GM21737 (cell line): Measurements from ENCODE around the gene EIF3A.

Experiments
- ATAC-seq: cut with Tn5 transposase; IDR thresholded peaks from one replicate; pipeline ENCODE4 v1.9.1; 2021; ENCODE audit warnings: mild to moderate bottlenecking, moderate library complexity; ENCODE audit not compliant: unreplicated experiment

EIF3A gene

GRCh38 chr10:119022846-119023552, 57.6 kb downstream of the EIF3A start:
- no peak for ATAC-seq

DNA sequence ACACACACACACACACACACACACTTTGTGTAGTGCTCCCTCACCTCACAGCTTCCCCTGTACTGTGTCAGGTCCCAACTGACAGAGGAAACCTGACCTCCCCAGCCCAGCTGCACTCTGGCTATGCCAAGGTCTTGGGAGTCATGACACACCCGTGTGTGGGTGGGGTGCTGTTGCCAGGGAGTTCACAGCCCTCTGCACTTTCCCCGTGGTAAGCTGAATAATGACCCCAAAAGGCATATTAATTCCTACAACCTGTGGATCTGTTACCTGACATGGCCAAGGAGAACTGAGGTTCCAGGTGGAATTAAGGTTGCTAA, 60.0 kb downstream of the EIF3A start:
- no peak for ATAC-seq

GRCh38 chr10:119007211-119007574, 73.4 kb downstream of the EIF3A start:
- ATAC-seq = no peak

DNA sequence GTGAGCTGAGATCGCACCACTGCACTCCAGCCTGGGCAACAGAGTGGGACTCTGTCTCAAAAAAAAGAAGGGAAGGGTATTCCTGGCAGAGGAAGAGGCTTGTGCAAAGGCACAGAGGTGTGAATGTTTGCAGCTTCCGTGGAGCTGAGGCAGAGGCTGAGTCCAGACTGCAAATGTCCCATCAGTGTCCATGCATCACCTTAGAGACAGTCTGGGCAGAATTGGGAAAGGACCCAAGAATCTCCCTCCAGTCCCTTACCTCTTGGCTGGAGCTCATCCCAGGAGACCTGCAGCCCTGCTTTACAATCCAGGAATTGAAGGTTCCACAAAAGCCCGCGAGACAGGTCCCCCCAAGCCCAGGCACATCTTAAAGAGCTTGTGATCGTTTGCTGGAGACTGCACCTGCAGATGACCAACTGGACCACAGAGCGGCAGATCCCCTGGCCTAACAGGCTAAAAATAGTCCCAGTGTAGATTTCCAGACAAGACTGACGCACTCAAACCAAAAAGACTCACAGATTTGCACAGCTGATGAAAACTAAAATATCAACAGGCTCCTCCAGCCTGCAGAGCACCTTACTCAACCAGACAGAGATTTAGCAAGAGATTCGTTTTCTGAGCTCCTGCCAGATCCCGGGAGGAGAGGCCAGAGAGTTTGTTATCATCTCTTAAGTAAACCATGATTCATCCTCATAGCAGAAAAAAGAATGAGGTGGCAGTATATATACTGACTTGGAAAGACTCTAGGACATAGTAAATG, 74.0 kb downstream of the EIF3A start:
- no peak for ATAC-seq

GRCh38 chr10:119005362-119006043, 75.1 kb downstream of the EIF3A start:
- ATAC-seq = no peak

- ATAC-seq = no peak
Observed at GRCh38 chr10:119003572-119004289, 76.9 kb downstream of the EIF3A start.

DNA sequence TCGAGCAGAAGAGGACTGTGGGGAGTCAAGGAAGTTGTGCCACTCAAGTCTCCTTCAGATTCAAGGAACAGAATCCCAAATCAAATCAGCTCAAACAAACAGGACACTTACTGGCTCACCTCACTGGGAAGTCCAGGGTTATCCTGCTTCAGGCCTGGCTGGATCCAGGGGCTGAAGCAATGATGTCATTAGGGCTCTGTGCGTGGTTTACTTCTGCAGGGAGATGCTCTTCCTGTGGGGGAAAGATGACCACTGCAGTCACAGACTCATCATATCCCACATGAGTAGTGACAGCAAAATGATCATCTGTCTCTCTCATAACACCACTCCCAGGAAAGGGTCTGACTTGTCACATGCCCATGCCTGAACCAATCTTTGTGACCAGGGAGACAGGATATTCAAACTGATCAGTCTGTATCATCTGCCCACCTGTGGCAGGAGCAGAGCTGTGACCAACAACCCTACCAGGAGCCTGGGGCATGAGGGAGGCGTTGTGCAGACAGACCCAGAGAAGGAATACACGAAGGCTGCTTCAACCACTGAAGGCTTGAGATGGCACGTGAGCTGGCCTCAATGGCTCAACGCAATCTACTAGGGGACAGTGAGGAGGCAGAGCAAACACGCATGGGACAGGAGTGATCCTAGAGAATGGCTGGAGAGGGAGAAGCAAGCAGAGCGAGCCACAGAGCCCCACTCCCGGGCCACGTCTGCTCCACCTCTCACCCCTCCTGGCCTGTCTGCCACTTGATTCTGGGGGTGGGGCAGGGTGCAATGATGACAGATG, 78.7 kb downstream of the EIF3A start:
- no peak for ATAC-seq

DNA sequence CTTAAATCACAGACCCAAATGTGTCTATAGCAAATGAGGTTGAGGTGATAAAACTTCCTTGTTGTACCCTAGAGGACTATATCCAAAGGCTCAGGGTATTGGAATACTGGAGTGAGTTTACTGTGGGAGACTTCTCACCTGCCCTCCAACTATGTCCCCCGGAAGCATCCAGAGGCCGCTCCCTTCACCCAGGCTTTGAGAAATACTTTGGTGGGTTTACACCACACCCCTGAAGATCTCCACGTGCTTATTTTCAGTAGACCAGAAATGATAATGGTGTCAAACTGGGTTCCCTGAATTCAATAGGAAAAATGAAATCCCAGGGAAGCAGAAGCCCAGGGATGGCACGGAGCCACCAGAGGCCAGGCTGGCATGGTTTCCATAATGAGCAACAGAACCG, 82.4 kb downstream of the EIF3A start:
- ATAC-seq = no peak

DNA sequence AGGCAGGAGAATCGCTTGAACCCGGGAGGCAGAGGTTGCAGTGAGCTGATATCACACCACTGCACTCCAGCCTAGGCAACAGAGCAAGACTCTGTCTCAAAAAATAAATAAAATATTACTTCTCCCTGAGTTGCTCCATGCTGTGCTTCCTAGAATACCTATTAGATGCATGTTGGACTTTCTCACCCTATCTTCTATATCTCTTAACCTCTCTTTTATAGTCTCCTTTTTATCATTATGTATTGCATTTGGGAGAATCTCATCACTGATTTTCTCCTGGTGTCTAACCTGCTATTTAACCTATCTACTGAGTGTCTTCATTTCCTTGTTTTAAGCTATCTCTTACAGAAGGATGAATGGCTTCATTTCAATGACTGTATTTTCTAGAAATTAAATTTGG, 83.2 kb downstream of the EIF3A start:
- ATAC-seq = no peak

DNA sequence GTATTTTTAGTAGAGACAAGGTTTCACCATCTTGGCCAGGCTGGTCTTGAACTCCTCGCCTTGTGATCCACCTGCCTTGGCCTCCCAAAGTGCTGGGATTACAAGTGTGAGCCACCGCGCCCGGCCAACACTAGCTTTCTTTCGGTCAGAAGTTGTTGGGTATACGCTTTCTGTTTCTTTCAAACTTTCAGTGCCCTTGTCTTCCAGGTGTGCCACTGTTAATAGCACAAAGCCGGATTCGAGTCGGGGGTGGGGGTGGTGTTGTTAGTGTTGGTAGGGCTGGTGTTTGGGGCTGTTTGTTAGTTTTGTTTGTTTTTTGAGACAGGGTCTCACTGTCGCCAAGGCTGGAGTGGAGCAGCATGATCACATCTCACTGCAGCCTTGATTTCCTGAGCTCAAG, 84.9 kb downstream of the EIF3A start:
- no peak for ATAC-seq

GRCh38 chr10:118994321-118994720, 86.3 kb downstream of the EIF3A start:
- no peak for ATAC-seq

GRCh38 chr10:118993214-118993613, 87.4 kb downstream of the EIF3A start:
- no peak for ATAC-seq

DNA sequence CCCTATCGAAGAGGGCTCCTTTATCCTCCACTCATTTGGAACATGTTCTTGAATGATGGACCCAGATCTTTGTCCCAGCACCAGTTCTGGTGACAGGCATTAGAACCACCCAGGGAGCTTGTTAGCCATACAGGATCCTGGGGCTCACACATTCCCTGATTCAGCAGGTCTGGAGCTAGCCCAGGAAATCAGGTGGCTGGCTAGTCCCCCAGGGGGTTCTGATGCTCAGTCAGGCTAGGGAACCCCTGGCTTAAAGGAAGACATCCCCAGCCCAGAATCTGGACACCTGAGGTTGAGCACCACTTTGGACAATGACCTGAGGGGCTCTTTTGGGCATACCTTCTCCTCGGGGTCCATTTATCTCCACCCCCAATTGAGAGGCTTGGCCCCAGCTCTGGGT, 88.1 kb downstream of the EIF3A start:
- ATAC-seq = no peak

DNA sequence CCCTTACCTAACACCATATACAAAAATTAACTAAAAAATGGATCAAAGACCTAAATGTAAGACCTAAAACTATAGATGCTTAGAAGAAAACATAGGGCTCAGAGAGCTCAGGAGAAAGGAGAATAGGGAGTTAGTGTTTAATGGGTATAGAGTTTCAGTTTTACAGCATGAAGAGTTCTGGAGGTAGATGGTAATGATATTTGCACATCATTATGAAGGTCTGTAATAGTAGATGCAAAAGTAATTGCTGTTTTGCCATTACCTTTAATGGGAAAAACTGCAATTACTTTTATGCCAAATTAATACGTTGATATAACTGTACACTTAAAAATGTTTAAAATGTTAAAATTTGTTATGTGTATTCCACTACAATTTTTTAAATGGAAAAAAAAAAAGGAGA, 90.3 kb downstream of the EIF3A start:
- ATAC-seq = no peak

DNA sequence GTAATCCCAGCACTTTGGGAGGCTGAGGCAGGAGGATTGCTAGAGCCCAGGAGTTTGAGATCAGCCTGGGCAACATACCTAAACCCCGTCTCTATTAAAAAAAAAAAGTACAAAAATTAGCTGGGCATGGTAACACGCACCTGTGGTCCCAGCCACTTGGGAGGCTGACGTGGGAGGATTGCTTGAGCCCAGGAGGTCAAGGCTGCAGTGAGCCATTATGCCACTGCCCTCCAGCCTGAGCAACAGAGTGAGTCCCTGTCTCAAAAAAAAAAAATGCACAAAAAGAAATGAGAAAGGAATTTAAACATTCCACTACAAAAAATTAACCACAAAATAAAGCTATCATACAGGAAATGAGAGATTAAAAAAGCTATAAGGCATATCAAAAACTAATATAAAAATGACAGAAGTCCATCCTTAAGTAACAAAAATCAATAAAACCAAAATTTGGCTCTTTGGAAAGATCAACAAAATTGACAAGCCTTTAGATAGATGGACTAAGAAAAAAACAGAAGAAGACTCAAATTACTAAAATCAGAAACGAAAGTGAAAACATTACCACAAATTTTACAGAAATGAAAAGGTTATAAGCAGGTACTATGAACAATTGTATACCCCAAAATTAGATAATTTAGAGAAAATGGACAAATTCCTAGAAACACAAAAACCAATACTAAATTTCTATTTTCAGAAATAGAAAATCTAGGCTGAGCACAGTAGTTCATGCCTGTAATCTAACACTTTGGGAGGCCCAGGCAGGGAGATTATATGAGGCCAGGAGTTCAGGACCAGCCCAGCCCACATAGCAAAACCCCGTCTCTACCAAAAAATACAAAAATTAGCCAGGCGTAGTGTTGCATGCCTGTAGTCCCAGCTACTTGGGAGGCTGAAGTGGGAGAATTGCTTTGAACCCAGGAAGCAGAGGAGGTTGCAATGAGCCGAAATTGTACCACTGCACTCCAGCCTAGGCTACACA, 93.5 kb downstream of the EIF3A start:
- no peak for ATAC-seq

GRCh38 chr10:118985576-118985975, 95.0 kb downstream of the EIF3A start:
- no peak for ATAC-seq
